Astrocyte (in vitro differentiated cells and primary cell): Measurements from ENCODE around the gene LEP. TPM values are rescaled to one million over a fixed set of nuclear protein-coding genes. Genes with fewer than 3 reads are reported as not detected.
A peak's percentile ranks its signal among the peaks of the same experiment; 100 is the strongest.

Experiments used
- DNase-seq: peaks from one replicate; pipeline ENCODE4 v3.0.0-alpha.2; 2010; ENCODE audit warnings: low read depth
- FAIRE-seq: peaks from 2 replicates; lab custom pipeline; 2011; peaks lifted over from hg19 to GRCh38; lab: Jason Lieb, UNC
- H2AFZ ChIP-seq: 2 replicates; pipeline ENCODE4 v1.6.0; 2012; ENCODE audit warnings: low read depth, low read length, inconsistent platforms
- H3K27ac ChIP-seq: 2 replicates; pipeline ENCODE4 v1.5.1; 2011; ENCODE audit warnings: low read depth, low read length, inconsistent platforms
- H3K27me3 ChIP-seq: 2 replicates; pipeline ENCODE4 v1.6.0; 2011; ENCODE audit warnings: low read length, inconsistent platforms; ENCODE audit not compliant: insufficient read depth
- H3K36me3 ChIP-seq: 2 replicates; pipeline ENCODE4 v1.5.1; 2011; ENCODE audit warnings: low read length, inconsistent platforms; ENCODE audit not compliant: insufficient read depth
- H3K4me1 ChIP-seq: 2 replicates; pipeline ENCODE4 v1.5.1; 2011; ENCODE audit warnings: low read length, inconsistent platforms; ENCODE audit not compliant: insufficient read depth
- H3K4me2 ChIP-seq: 2 replicates; pipeline ENCODE4 v1.6.0; 2012; ENCODE audit warnings: low read length, inconsistent platforms
- H3K4me3 ChIP-seq: 2 replicates; pipeline ENCODE4 v1.5.1; 2011; ENCODE audit warnings: low read depth, mild to moderate bottlenecking, low read length, inconsistent platforms; ENCODE audit not compliant: insufficient read depth
- H3K79me2 ChIP-seq: 2 replicates; pipeline ENCODE4 v1.6.0; 2012; ENCODE audit warnings: mild to moderate bottlenecking, low read length, inconsistent platforms; ENCODE audit not compliant: insufficient read depth
- H3K9ac ChIP-seq: 2 replicates; pipeline ENCODE4 v1.6.0; 2012; ENCODE audit warnings: mild to moderate bottlenecking, low read length, inconsistent platforms
- H3K9me3 ChIP-seq: 2 replicates; pipeline ENCODE4 v1.5.1; 2012; ENCODE audit warnings: low read depth, mild to moderate bottlenecking, low read length, inconsistent platforms; ENCODE audit not compliant: insufficient read depth
- H4K20me1 ChIP-seq: 2 replicates; pipeline ENCODE4 v1.6.0; 2012; ENCODE audit warnings: low read length, inconsistent platforms; ENCODE audit not compliant: insufficient read depth
- H3K27ac Mint-ChIP-seq: one replicate; pipeline ENCODE4 v1.8.0; 2021; ENCODE audit warnings: mild to moderate bottlenecking, mixed read lengths; ENCODE audit not compliant: unreplicated experiment
- H3K27me3 Mint-ChIP-seq: one replicate; pipeline ENCODE4 v1.8.0; 2021; ENCODE audit warnings: low read depth, mixed read lengths; ENCODE audit not compliant: unreplicated experiment
- H3K36me3 Mint-ChIP-seq: one replicate; pipeline ENCODE4 v1.8.0; 2021; ENCODE audit warnings: low read depth, mixed read lengths; ENCODE audit not compliant: unreplicated experiment
- H3K4me1 Mint-ChIP-seq: one replicate; pipeline ENCODE4 v1.8.0; 2021; ENCODE audit warnings: low read depth, mixed read lengths; ENCODE audit not compliant: unreplicated experiment
- H3K4me3 Mint-ChIP-seq: one replicate; pipeline ENCODE4 v1.8.0; 2021; ENCODE audit warnings: mild to moderate bottlenecking, moderate library complexity, mixed read lengths; ENCODE audit not compliant: unreplicated experiment
- H3K9me3 Mint-ChIP-seq: one replicate; pipeline ENCODE4 v1.8.0; 2021; ENCODE audit warnings: mild to moderate bottlenecking, mixed read lengths; ENCODE audit not compliant: unreplicated experiment
- CTCF ChIP-seq: IDR thresholded peaks from 2 replicates; pipeline ENCODE4 v1.5.1; 2011; ENCODE audit warnings: low read depth, mild to moderate bottlenecking, inconsistent platforms, low read length, moderate library complexity; ENCODE audit not compliant: insufficient read depth
- EZH2 ChIP-seq: IDR thresholded peaks from 2 replicates; pipeline ENCODE4 v1.6.1; 2012; ENCODE audit warnings: mild to moderate bottlenecking, low read length, inconsistent platforms; ENCODE audit not compliant: insufficient read depth
- total RNA-seq: library from RNA; stranded (reverse); gene quantifications from 2 replicates; pipeline ENCODE4 v1.2.1, GENCODE V29; 2021

LEP gene
- total RNA-seq, 1 donor from 2014 or later: not detected

- peaks cover 4% of the 10 kb centered on the region for H3K4me1 Mint-ChIP-seq
- Histone ChIP-seq H3K36me3 (no peaks in the 10 kb centered on the region), H3K79me2 (no peaks in the 10 kb centered on the region), H3K27ac (no peak overlapping the region), H3K27me3 (peaks cover 4% of the 10 kb centered on the region), H3K4me1 (no peaks in the 10 kb centered on the region), H3K4me2 (no peak overlapping the region), H2AFZ (no peak overlapping the region), H3K9me3 (no peaks in the 10 kb centered on the region), H3K4me3 (no peak overlapping the region), H3K9ac (no peak overlapping the region), H4K20me1 (no peaks in the 10 kb centered on the region)
- FAIRE-seq (no peak), DNase-seq (no peak)
- H3K36me3 Mint-ChIP-seq: peaks cover 4% of the 10 kb centered on the region
- TF ChIP-seq EZH2 (no peak), CTCF (no peak)
- no peak overlapping the region for H3K27ac Mint-ChIP-seq
- H3K9me3 Mint-ChIP-seq: peaks cover 2% of the 10 kb centered on the region
- H3K27me3 Mint-ChIP-seq: peaks cover 19% of the 10 kb centered on the region
- H3K4me3 Mint-ChIP-seq: no peak overlapping the region
Observed at GRCh38 chr7:128257458-128257857, 16.4 kb downstream of the LEP start.

GRCh38 chr7:128259131-128260061 is 18.3 kb downstream of the LEP start:
- H3K4me3 ChIP-seq: no peak overlapping the region
- DNase-seq (peak; percentile 22), FAIRE-seq (no peak)
- Mint-ChIP-seq H3K27ac (no peak overlapping the region), H3K4me3 (no peak overlapping the region), H3K27me3 (peaks cover 17% of the 10 kb centered on the region), H3K9me3 (peaks cover 2% of the 10 kb centered on the region), H3K4me1 (peaks cover 4% of the 10 kb centered on the region), H3K36me3 (no peaks in the 10 kb centered on the region)
- no peaks in the 10 kb centered on the region for H3K36me3 ChIP-seq
- TF ChIP-seq EZH2 (no peak), CTCF (no peak)
- H3K4me1 ChIP-seq: no peaks in the 10 kb centered on the region
- H3K27me3 ChIP-seq: peaks cover 13% of the 10 kb centered on the region
- no peak overlapping the region for H3K9ac ChIP-seq
- H4K20me1 ChIP-seq: no peaks in the 10 kb centered on the region
- no peak overlapping the region for H2AFZ ChIP-seq
- H3K27ac ChIP-seq: no peak overlapping the region
- no peaks in the 10 kb centered on the region for H3K79me2 ChIP-seq
- no peak overlapping the region for H3K4me2 ChIP-seq
- H3K9me3 ChIP-seq: no peaks in the 10 kb centered on the region
